Measurements from ENCODE around the gene SIL1.
"Not testable (repeated sequence)": the region's sequence is repeated elsewhere in the genome, so short reads cannot be mapped to it uniquely, and the experiment has no call there.

The SIL1 gene

DNA sequence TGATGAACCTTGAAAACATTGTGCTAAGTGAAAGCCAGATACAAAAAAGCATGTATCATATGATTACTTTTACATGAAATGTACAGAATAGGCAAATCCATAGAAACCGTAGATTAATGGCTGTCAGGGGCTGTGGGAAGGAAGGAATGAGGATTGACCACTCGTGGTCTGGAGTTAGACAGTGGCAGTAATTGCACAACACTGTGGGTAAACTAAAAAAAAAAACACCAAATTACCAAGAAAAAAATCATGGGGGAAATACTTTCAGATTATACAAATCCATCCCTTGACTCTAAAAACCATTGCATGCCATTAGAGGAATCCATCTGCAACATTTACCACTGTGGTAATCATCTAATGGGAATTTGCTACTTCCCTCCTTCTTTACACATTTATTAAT lies 140.0 kb downstream of the SIL1 start:
- no peaks in the 10 kb centered on the region; the same call in 1 of the 2 replicates for H3K9me3 ChIP-seq (ENCODE audit: control insufficient read depth, insufficient read depth, low read length)
- H3K36me3 ChIP-seq (ENCODE audit: insufficient read depth, low read length): no peaks in the 10 kb centered on the region
- H3K9ac ChIP-seq (ENCODE audit: low read depth, low read length): no peak overlapping the region
- H3K4me1 ChIP-seq (ENCODE audit: insufficient read depth, low read length): peaks cover 20% of the 10 kb centered on the region

GRCh38 chr5:139057045-139057939 lies 140.9 kb downstream of the SIL1 start:
- H3K36me3 ChIP-seq (ENCODE audit: insufficient read depth, low read length); H3K9me3 ChIP-seq (ENCODE audit: control insufficient read depth, insufficient read depth, low read length); H3K9ac ChIP-seq (ENCODE audit: low read depth, low read length): not testable (repeated sequence)
- peaks cover 19% of the 10 kb centered on the region for H3K4me1 ChIP-seq (ENCODE audit: insufficient read depth, low read length)

DNA sequence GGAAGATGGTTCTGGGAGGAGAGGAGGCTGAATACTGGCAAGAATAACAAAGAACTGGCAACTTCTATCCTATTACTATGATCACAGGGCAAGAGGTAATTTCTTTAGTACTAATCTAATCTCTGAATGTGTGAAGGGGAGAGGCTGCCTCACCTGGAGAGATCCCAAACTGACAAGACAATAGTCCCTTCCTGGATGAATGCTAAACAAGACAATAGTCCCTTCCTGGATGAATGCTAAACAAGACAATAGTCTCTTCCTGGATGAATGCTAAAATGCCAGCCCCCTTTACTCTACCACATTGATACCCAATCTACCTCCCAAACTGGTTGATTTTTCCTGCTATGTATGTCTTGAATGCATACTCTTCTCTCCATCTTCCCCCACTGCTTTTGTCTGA lies 145.2 kb downstream of the SIL1 start:
- no peak overlapping the region for H3K9ac ChIP-seq (ENCODE audit: low read depth, low read length)
- H3K9me3 ChIP-seq (ENCODE audit: control insufficient read depth, insufficient read depth, low read length): no peaks in the 10 kb centered on the region
- H3K36me3 ChIP-seq (ENCODE audit: insufficient read depth, low read length): no peaks in the 10 kb centered on the region; the same call in 1 of the 2 replicates
- peaks cover 21% of the 10 kb centered on the region for H3K4me1 ChIP-seq (ENCODE audit: insufficient read depth, low read length)

DNA sequence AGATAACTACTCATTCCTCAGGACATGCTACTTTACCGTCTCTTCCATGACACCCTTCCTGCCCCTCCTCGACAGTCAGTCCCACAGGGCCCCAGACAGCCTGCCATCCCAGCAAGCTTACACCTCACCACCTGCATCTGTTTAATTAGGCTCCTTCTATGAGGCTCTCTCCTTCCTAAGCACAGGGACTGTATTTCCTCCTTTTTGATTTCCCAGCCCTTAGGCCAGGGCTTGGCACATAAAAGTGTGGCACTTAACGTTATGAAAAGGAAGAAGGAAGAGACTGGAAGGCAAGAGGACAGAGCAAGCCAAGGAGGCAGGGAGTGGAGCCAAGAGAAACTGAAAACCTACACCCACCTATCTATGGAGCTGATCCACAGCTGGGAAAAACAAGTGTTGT lies 146.8 kb downstream of the SIL1 start:
- Histone ChIP-seq H3K4me1 (ENCODE audit: insufficient read depth, low read length) (peaks cover 21% of the 10 kb centered on the region), H3K9me3 (ENCODE audit: control insufficient read depth, insufficient read depth, low read length) (no peaks in the 10 kb centered on the region), H3K9ac (ENCODE audit: low read depth, low read length) (no peak overlapping the region), H3K36me3 (ENCODE audit: insufficient read depth, low read length) (no peaks in the 10 kb centered on the region; the same call in 1 of the 2 replicates)

- Histone ChIP-seq H3K9me3 (ENCODE audit: control insufficient read depth, insufficient read depth, low read length) (no peaks in the 10 kb centered on the region), H3K36me3 (ENCODE audit: insufficient read depth, low read length) (no peaks in the 10 kb centered on the region; the same call in 1 of the 2 replicates), H3K4me1 (ENCODE audit: insufficient read depth, low read length) (peaks cover 21% of the 10 kb centered on the region), H3K9ac (ENCODE audit: low read depth, low read length) (no peak overlapping the region)
These were observed 147.7 kb downstream of the SIL1 start for GRCh38 chr5:139050432-139050831.

DNA sequence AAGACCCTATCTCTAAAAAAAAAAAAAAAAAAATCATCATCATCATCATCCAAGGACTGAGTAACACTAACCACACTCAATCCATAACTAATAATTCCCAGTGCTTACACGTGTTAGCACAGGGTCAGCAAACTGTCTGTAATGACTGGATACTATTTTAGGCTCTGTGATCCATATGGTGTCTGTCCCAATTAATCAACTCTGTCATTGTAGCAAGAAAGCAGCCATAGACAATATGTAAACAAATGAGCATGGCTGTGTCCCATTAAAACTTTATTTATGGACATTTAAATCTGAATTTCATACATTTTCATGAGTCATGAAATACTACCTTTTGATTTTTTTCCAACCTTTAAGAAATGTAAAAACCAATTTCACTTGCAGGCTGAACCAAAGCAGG lies 148.4 kb downstream of the SIL1 start:
- Histone ChIP-seq H3K36me3 (ENCODE audit: insufficient read depth, low read length) (no peaks in the 10 kb centered on the region; the same call in 1 of the 2 replicates), H3K9ac (ENCODE audit: low read depth, low read length) (no peak overlapping the region), H3K9me3 (ENCODE audit: control insufficient read depth, insufficient read depth, low read length) (no peaks in the 10 kb centered on the region), H3K4me1 (ENCODE audit: insufficient read depth, low read length) (peaks cover 21% of the 10 kb centered on the region)

- Histone ChIP-seq H3K9me3 (ENCODE audit: control insufficient read depth, insufficient read depth, low read length) (no peaks in the 10 kb centered on the region), H3K4me1 (ENCODE audit: insufficient read depth, low read length) (peaks cover 6% of the 10 kb centered on the region; the same call in 1 of the 2 replicates), H3K9ac (ENCODE audit: low read depth, low read length) (no peak overlapping the region), H3K36me3 (ENCODE audit: insufficient read depth, low read length) (no peaks in the 10 kb centered on the region)
These were observed 151.6 kb downstream of the SIL1 start for GRCh38 chr5:139046551-139046950.

- H3K9ac ChIP-seq (ENCODE audit: low read depth, low read length): no peak overlapping the region
- no peaks in the 10 kb centered on the region; the same call in 1 of the 2 replicates for H3K36me3 ChIP-seq (ENCODE audit: insufficient read depth, low read length)
- no peaks in the 10 kb centered on the region for H3K4me1 ChIP-seq (ENCODE audit: insufficient read depth, low read length)
- H3K9me3 ChIP-seq (ENCODE audit: control insufficient read depth, insufficient read depth, low read length): no peaks in the 10 kb centered on the region
These were observed 154.8 kb downstream of the SIL1 start for GRCh38 chr5:139043157-139043905.

DNA sequence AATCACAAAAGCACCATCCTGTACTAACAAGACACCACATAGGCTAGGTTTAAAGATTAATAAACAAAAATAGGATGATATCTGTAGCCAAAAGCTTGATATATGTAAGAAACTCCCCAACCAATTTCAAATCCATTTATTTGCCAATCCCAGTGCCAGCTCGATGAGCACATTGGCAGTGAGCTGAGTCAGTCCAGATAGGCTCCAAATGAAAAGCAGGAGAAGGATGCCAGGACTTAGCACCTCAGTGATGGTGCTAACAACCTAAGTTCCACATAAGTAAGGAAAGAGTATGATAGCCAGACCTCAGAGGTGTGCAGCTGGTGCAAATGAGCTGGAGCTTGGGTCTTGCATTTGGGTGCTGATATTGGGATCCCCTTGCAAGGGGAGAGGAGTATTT lies 158.1 kb downstream of the SIL1 start:
- Histone ChIP-seq H3K9ac (ENCODE audit: low read depth, low read length) (no peak overlapping the region), H3K9me3 (ENCODE audit: control insufficient read depth, insufficient read depth, low read length) (no peaks in the 10 kb centered on the region), H3K4me1 (ENCODE audit: insufficient read depth, low read length) (no peaks in the 10 kb centered on the region), H3K36me3 (ENCODE audit: insufficient read depth, low read length) (no peaks in the 10 kb centered on the region; the same call in 1 of the 2 replicates)

- Histone ChIP-seq H3K4me1 (ENCODE audit: insufficient read depth, low read length) (no peaks in the 10 kb centered on the region), H3K9me3 (ENCODE audit: control insufficient read depth, insufficient read depth, low read length) (no peaks in the 10 kb centered on the region), H3K36me3 (ENCODE audit: insufficient read depth, low read length) (no peaks in the 10 kb centered on the region; the same call in 1 of the 2 replicates), H3K9ac (ENCODE audit: low read depth, low read length) (no peak overlapping the region)
These were observed 159.4 kb downstream of the SIL1 start for GRCh38 chr5:139038613-139039305.

DNA sequence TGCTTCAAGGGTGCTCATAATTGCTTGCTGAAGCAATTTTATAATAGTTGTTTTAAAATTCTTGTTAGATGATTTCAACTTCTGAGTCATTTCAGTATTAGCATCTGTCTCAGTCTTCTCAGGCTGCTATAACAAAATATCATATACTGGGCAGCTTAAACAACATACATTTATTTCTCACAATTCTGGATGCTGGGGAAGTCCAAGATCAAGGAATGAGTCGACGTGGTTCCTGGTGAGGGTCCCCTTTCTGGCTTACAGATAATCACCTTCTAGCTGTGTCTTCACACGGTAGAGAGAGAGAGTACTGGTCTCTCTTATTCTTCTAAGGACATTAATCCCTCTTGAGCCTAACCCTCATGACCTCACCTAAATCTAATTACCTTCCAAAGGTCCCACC lies 160.4 kb downstream of the SIL1 start:
- H3K4me1 ChIP-seq (ENCODE audit: insufficient read depth, low read length): no peaks in the 10 kb centered on the region
- H3K9ac ChIP-seq (ENCODE audit: low read depth, low read length): no peak overlapping the region
- H3K36me3 ChIP-seq (ENCODE audit: insufficient read depth, low read length): no peaks in the 10 kb centered on the region; the same call in 1 of the 2 replicates
- no peaks in the 10 kb centered on the region for H3K9me3 ChIP-seq (ENCODE audit: control insufficient read depth, insufficient read depth, low read length)

- H3K36me3 ChIP-seq (ENCODE audit: insufficient read depth, low read length); H3K4me1 ChIP-seq (ENCODE audit: insufficient read depth, low read length); H3K9me3 ChIP-seq (ENCODE audit: control insufficient read depth, insufficient read depth, low read length); H3K9ac ChIP-seq (ENCODE audit: low read depth, low read length): not testable (repeated sequence)
These were observed 161.8 kb downstream of the SIL1 start for GRCh38 chr5:139036332-139036731.

DNA sequence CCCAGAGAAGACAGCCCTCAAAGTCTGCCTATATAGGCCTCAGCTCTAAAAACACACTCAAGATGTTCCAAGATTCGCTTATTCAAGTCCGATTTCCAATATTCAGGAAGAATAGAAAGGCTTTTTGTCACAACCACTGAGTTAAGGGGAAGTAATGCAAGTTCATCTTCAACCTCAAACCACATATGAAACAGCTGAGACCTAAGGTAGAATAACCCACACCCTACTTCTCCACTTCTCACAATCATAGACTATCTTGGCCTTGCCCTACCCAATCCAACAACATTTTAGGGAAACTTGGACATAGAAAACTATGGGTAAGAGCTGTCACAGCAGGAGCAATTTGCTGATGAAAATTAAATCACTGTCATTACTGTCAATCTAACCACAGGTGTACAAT lies 171.0 kb downstream of the SIL1 start:
- H3K9ac ChIP-seq (ENCODE audit: low read depth, low read length): no peak overlapping the region
- H3K36me3 ChIP-seq (ENCODE audit: insufficient read depth, low read length): no peaks in the 10 kb centered on the region
- no peaks in the 10 kb centered on the region for H3K9me3 ChIP-seq (ENCODE audit: control insufficient read depth, insufficient read depth, low read length)
- no peaks in the 10 kb centered on the region for H3K4me1 ChIP-seq (ENCODE audit: insufficient read depth, low read length)

- Histone ChIP-seq H3K9me3 (ENCODE audit: control insufficient read depth, insufficient read depth, low read length) (no peaks in the 10 kb centered on the region), H3K9ac (ENCODE audit: low read depth, low read length) (no peak overlapping the region), H3K4me1 (ENCODE audit: insufficient read depth, low read length) (no peaks in the 10 kb centered on the region), H3K36me3 (ENCODE audit: insufficient read depth, low read length) (no peaks in the 10 kb centered on the region)
These were observed 172.5 kb downstream of the SIL1 start for GRCh38 chr5:139025651-139026050.

All from ES-I3 (cell line).